Sigmoid colon (tissue), 7 donors: ENCODE data around the gene KCP. TPM values are rescaled to one million over a fixed set of nuclear protein-coding genes. Genes with fewer than 3 reads are reported as not detected.

Source experiments
- DNase-seq: peaks from one replicate; pipeline ENCODE4 v3.0.0-alpha.2; 2019
- H3K27ac ChIP-seq, 4 donors: fragments of 200-600 bp; sonication (generic); one replicate each; pipeline ENCODE4 v1.5.1; 2016 to 2019; ENCODE audit warnings: mild to moderate bottlenecking in 1 of 4
- H3K27me3 ChIP-seq, 3 donors: fragments of 200-600 bp; sonication (generic); one replicate each; pipeline ENCODE4 v1.5.1; 2019; ENCODE audit warnings: mild to moderate bottlenecking in 1 of 3
- H3K36me3 ChIP-seq, 4 donors: fragments of 200-600 bp; sonication (generic); one replicate each; pipeline ENCODE4 v1.5.1; 2016 to 2019
- H3K4me1 ChIP-seq, 4 donors: fragments of 200-600 bp; sonication (generic); one replicate each; pipeline ENCODE4 v1.5.1; 2017 to 2019
- H3K4me3 ChIP-seq, 4 donors: fragments of 200-600 bp; sonication (generic); one replicate each; pipeline ENCODE4 v1.5.1; 2017 to 2019; ENCODE audit warnings: mild to moderate bottlenecking in 2 of 4, moderate library complexity in 1 of 4
- H3K9me3 ChIP-seq, 4 donors: fragments of 200-600 bp in 3 of 4; sonication (generic) in 3 of 4; one replicate each; pipeline versions ENCODE4 v1.5.1 to v1.6.1; 2013 to 2019
- EP300 ChIP-seq, 4 donors: sonication (generic); formaldehyde crosslinking; IDR thresholded peaks; one replicate each; pipeline ENCODE4 v1.6.1; 2017; ENCODE audit warnings: antibody characterized with exemption in 4 of 4
- POLR2A ChIP-seq, 2 donors: fragments of 450-650 bp; IDR thresholded peaks; one replicate each; pipeline ENCODE4 v1.6.1; 2016; ENCODE audit warnings: antibody characterized with exemption in 2 of 2, mild to moderate bottlenecking in 2 of 2, moderate library complexity in 2 of 2
- POLR2AphosphoS5 ChIP-seq, 4 donors: sonication (generic); formaldehyde crosslinking; IDR thresholded peaks; one replicate each; pipeline ENCODE4 v1.6.1; 2017; ENCODE audit warnings: antibody characterized with exemption in 4 of 4
- WGBS, 2 donors: extraction: QIAGEN DNeasy Blood & Tissue Kit; methylation state at CpG; one replicate each; pipeline ENCODE4 v1.1.7; 2013; 5-methylcytosine and 5-hydroxymethylcytosine counted together
- intact Hi-C: fragments of 100-400 bp; cut with DNase I; formaldehyde crosslinking; loops from one replicate; pipeline ENCODE4 v1.15.1; 2023
- polyA plus RNA-seq, 3 donors: library from polyadenylated mRNA; stranded (reverse); fragments of 200-250 nt; gene quantifications; one replicate each; pipeline ENCODE4 v1.2.3, GENCODE V29; 2013
- total RNA-seq, 4 donors: library from RNA; depleted of rRNA; stranded (reverse); fragments of >200 nt; gene quantifications; one replicate each; pipeline ENCODE4 v1.1.0, GENCODE V29; 2016
- TF ChIP-seq, protein P1 (sequence below), 4 experiments: fragments of 450-650 bp in 3 of 4; fragments of 200-600 bp in 1 of 4; IDR thresholded peaks; one replicate each; pipeline ENCODE4 v1.5.1; 2016 to 2019; ENCODE audit warnings: antibody characterized with exemption in 4 of 4, mild to moderate bottlenecking in 3 of 4, moderate library complexity in 2 of 4
- donor health status: healthy with polysubstance abuse.
- donor health status: Bipolar disorder and iron deficiency.
- donor health status: healthy.

Gene KCP
- total and polyA plus RNA-seq, 7 donors, result 0.14 to 0.42 (median 0.32) TPM; not detected in 3

DNA sequence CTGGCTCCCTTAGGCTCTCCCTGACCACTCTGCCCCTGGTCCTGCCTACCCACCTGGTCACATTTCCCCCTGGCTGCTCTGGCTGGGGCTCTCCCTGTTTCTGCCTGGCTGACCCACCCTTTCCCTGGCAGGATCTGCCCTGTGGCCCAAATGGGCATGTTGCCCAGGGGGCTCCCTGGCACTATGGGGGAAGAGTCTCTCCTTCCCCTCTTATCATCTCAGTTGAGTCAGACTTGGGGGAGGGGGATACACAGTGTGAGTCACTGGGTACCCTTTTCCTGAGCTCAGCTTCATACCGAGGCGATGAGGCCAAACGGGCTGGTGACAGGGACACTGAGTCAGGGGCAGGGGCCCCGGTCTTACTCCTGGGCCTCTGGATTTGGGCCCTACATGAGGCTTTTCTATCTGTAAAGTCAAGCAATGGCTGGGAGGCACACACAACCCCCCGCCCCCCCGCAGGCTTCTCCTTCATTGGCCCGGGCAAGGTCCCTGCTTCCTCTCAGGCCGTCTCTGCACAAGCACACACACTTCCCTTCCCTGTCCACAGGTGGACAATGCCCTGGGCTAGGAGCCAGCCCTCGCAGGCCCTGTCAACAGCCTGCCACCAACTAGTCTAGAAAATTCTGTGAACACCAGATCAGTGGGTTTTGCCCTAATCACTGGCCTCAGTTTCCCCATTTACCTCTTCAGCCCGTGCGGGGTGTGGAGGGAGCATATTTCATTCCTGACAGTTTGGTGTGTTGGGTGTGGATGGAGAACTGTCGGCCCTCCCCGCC is 80.9 kb downstream of the KCP start:
- peak overlapping the region; percentile 66 to 90 (median 83) for H3K4me3 ChIP-seq
- no peaks in the 10 kb centered on the region for H3K36me3 ChIP-seq
- WGBS, 2 donors, result 24 to 27% methylated on average over 13 of the region's 13 CpGs
- H3K27ac ChIP-seq, result peak overlapping the region; percentile 95 to 99 (median 98)
- peak; percentile 83 for DNase-seq
- TF ChIP-seq POLR2AphosphoS5 (IDR thresholded peaks at IDR 0.05) (peak in 1 of 4 donors; percentile 37), POLR2A (IDR thresholded peaks at IDR 0.05) (no peak)
- TF ChIP-seq, protein P1, sequence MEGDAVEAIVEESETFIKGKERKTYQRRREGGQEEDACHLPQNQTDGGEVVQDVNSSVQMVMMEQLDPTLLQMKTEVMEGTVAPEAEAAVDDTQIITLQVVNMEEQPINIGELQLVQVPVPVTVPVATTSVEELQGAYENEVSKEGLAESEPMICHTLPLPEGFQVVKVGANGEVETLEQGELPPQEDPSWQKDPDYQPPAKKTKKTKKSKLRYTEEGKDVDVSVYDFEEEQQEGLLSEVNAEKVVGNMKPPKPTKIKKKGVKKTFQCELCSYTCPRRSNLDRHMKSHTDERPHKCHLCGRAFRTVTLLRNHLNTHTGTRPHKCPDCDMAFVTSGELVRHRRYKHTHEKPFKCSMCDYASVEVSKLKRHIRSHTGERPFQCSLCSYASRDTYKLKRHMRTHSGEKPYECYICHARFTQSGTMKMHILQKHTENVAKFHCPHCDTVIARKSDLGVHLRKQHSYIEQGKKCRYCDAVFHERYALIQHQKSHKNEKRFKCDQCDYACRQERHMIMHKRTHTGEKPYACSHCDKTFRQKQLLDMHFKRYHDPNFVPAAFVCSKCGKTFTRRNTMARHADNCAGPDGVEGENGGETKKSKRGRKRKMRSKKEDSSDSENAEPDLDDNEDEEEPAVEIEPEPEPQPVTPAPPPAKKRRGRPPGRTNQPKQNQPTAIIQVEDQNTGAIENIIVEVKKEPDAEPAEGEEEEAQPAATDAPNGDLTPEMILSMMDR (IDR thresholded peaks at IDR 0.05), result peak in 1 of 4 experiments; percentile 24
- H3K4me1 ChIP-seq, result peaks cover 2 to 70% (median 57%) of the 10 kb centered on the region in 4 donors
- intact Hi-C loops, result loop anchor here (2.0 to 5.0 kb wide), 3 partner anchors 39 to 92 kb away; partner anchors contain the start of genes CALU and CCDC136
- H3K9me3 ChIP-seq, result no peaks in the 10 kb centered on the region
- no peaks in the 10 kb centered on the region for H3K27me3 ChIP-seq

DNA sequence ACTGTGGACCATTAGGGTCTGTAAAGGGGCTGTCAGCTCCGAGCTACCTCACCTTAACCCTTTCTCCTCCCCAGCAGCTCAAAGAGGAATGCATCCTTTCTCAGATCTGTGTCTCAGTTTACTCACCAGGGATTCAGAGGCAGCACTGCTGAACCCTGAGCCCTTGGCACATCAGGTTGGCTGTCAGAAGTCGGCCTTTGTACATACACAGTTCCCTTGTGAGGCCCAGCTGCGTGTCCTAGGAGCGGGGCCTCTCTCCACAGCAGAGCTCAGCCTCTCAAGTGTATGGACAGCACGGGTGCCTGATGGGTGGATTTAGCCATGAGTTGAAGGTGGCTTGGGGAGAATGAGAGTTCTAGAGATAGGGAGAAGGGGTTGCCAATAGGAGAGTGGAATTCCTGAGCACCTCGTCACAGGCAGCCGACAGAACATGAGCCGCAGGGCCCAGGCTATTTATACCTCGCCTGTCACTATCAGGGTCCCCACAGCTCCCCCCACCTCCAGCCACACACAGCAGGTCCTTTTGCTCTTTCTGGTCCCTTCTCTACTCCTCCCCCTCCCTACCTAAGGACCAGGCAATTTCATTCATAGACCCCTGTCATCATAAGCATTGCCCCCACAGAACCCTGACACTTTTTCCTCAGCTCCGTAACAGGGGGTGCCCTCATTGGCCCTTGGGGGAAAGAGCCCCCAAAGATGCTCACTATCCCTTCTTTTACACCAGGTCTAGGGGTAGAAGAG is 82.4 kb downstream of the KCP start:
- H3K27ac ChIP-seq, result peak overlapping the region; percentile 95 to 99 (median 98)
- peaks cover 2 to 55% (median 44%) of the 10 kb centered on the region in 4 donors for H3K4me1 ChIP-seq
- intact Hi-C loops, result no loop called here
- H3K27me3 ChIP-seq, result no peaks in the 10 kb centered on the region
- DNase-seq, result peak; percentile 86
- H3K36me3 ChIP-seq, result no peaks in the 10 kb centered on the region
- TF ChIP-seq POLR2AphosphoS5 (IDR thresholded peaks at IDR 0.05), result peak in 3 of 4 donors; percentile 17 to 46 (median 45)
- no peak for TF ChIP-seq POLR2A (IDR thresholded peaks at IDR 0.05)
- TF ChIP-seq, protein P1 (IDR thresholded peaks at IDR 0.05), result no peak
- peak in 1 of 4 donors; percentile 81 for TF ChIP-seq EP300 (IDR thresholded peaks at IDR 0.05)
- H3K9me3 ChIP-seq, result no peaks in the 10 kb centered on the region
- 81 to 84% methylated on average over 10 of the region's 10 CpGs for WGBS, 2 donors
- H3K4me3 ChIP-seq, result no peak overlapping the region

DNA sequence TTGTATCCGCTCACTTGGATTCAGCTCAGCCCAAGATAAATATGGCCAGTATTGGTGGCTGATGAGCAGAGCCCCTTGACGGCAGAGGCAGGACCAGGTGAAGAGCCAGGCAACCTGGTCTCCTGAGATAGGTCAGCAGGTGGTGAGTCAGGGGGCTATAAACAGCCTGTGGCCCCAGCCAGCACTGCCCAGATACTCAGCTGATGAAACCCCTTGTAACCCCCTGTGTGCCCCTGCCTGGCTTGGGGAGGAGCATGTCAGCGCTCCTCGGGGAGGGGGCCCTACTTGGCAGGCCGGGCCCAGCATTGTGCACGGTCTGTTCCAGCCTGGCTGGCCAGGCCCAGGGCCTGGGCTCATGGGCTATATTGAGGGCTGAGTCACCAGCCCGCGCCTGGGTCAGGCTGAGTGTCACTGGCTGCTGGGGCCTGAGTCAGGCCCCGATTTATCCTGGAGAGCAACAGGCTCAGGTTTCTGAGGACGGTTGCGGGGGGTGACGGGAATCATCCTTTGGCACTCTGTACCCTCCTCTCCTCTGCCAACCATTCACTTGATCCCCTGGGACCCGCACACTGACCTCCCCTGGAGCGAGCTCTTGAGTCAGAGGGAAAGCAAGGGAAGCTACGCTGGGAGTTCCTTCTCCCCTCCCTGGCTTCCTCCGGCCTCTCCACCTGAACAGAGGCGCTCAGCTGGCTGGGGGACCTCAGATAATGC is 83.1 kb downstream of the KCP start:
- 89 to 94% methylated on average over 17 of the region's 17 CpGs for WGBS, 2 donors
- no peaks in the 10 kb centered on the region for H3K36me3 ChIP-seq
- TF ChIP-seq POLR2AphosphoS5 (IDR thresholded peaks at IDR 0.05) (peak in 2 of 4 donors; percentile 37 to 68), EP300 (IDR thresholded peaks at IDR 0.05) (peak in 2 of 4 donors; percentile 51 to 90)
- TF ChIP-seq, protein P1 (IDR thresholded peaks at IDR 0.05), result no peak
- peak; percentile 87 for DNase-seq
- H3K4me3 ChIP-seq, result no peak overlapping the region
- intact Hi-C loops, result no loop called here
- H3K27ac ChIP-seq, result peak overlapping the region; percentile 95 to 99 (median 98)
- peaks cover 2 to 48% (median 37%) of the 10 kb centered on the region in 4 donors for H3K4me1 ChIP-seq
- H3K27me3 ChIP-seq, result no peaks in the 10 kb centered on the region
- H3K9me3 ChIP-seq, result no peaks in the 10 kb centered on the region

DNA sequence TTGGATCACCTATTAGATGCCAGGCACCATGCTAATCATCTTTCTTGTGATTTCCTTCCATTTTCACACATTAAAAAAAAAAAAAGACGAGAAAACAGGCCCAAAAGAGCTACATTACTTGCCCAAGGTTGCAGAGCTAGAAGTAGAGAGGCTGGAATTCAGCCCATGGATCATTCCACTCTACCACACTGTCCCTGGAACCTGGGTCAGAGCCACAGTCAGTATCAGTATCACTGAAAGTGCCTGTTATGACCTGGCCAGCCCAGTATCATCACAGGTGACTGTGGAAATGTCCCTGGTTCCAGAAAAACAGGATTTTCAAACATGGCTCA is 83.6 kb downstream of the KCP start:
- intact Hi-C loops, result no loop called here
- Histone ChIP-seq H3K4me1 (peaks cover 2 to 43% (median 32%) of the 10 kb centered on the region in 4 donors), H3K4me3 (no peak overlapping the region), H3K36me3 (no peaks in the 10 kb centered on the region), H3K27ac (peak overlapping the region; percentile 95 to 99 (median 98)), H3K27me3 (no peaks in the 10 kb centered on the region), H3K9me3 (no peaks in the 10 kb centered on the region)
- 79 to 80% methylated on average over 1 of the region's 1 CpG for WGBS, 2 donors
- TF ChIP-seq POLR2AphosphoS5 (IDR thresholded peaks at IDR 0.05) (no peak), POLR2A (IDR thresholded peaks at IDR 0.05) (no peak)
- TF ChIP-seq, protein P1 (IDR thresholded peaks at IDR 0.05), result no peak
- no peak for DNase-seq

Other genes starting within 250 kb of the KCP start
- gene GARIN1A, start 238.4 kb downstream of the KCP start, total RNA-seq, result 1 to 10 TPM in 3 of 4 donors, under 1 TPM in 1; 0.49 to 3.0 (median 2.3) TPM
- under 1 TPM in 1 of 3 donors, not detected in 2; 0.87 TPM for gene GARIN1A, start 238.4 kb downstream of the KCP start, polyA plus RNA-seq
- 100 to 1,000 TPM; 153 to 250 (median 198) TPM for gene CALU, start 171.3 kb downstream of the KCP start, total RNA-seq
- 10 to 100 TPM; 14.4 to 38.7 (median 23.1) TPM for gene CALU, start 171.3 kb downstream of the KCP start, polyA plus RNA-seq
- not detected for gene OPN1SW, start 134.9 kb downstream of the KCP start, total RNA-seq
- not detected for gene OPN1SW, start 134.9 kb downstream of the KCP start, polyA plus RNA-seq
- 10 to 100 TPM; 19.9 to 53.7 (median 23.7) TPM for gene CCDC136, start 118.7 kb downstream of the KCP start, total RNA-seq
- 1 to 10 TPM in 2 of 3 donors, not detected in 1; 2.4 to 2.8 TPM for gene CCDC136, start 118.7 kb downstream of the KCP start, polyA plus RNA-seq
- gene FLNC, start 80.3 kb downstream of the KCP start, total RNA-seq, result 100 to 1,000 TPM in 3 of 4 donors, 10 to 100 TPM in 1; 95.3 to 489 (median 242) TPM
- gene FLNC, start 80.3 kb downstream of the KCP start, polyA plus RNA-seq, result 10 to 100 TPM in 1 of 3 donors, 1 to 10 TPM in 1, under 1 TPM in 1; 0.69 to 12.6 (median 5.4) TPM
- 100 to 1,000 TPM in 3 of 4 donors, 10 to 100 TPM in 1; 96.7 to 138 (median 131) TPM for gene ATP6V1F, start 47.9 kb downstream of the KCP start, total RNA-seq
- 100 to 1,000 TPM; 148 to 214 (median 183) TPM for gene ATP6V1F, start 47.9 kb downstream of the KCP start, polyA plus RNA-seq
- 10 to 100 TPM in 1 of 4 donors, 1 to 10 TPM in 3; 6.0 to 15.3 (median 8.1) TPM for gene IRF5, start 27.2 kb upstream of the KCP start, total RNA-seq
- gene IRF5, start 27.2 kb upstream of the KCP start, polyA plus RNA-seq, result 10 to 100 TPM in 1 of 3 donors, 1 to 10 TPM in 2; 4.6 to 11.3 (median 4.8) TPM
- 10 to 100 TPM; 35.2 to 40.5 (median 35.9) TPM for gene TNPO3, start 144.4 kb upstream of the KCP start, total RNA-seq
- 10 to 100 TPM; 13.2 to 23.8 (median 16.0) TPM for gene TNPO3, start 144.4 kb upstream of the KCP start, polyA plus RNA-seq
- gene TSPAN33, start 234.0 kb upstream of the KCP start, total RNA-seq, result 1 to 10 TPM; 3.0 to 7.5 (median 5.7) TPM
- gene TSPAN33, start 234.0 kb upstream of the KCP start, polyA plus RNA-seq, result 10 to 100 TPM in 1 of 3 donors, 1 to 10 TPM in 2; 5.8 to 19.6 (median 9.6) TPM